ENCODE measurements around the gene LUC7L3.

DNA sequence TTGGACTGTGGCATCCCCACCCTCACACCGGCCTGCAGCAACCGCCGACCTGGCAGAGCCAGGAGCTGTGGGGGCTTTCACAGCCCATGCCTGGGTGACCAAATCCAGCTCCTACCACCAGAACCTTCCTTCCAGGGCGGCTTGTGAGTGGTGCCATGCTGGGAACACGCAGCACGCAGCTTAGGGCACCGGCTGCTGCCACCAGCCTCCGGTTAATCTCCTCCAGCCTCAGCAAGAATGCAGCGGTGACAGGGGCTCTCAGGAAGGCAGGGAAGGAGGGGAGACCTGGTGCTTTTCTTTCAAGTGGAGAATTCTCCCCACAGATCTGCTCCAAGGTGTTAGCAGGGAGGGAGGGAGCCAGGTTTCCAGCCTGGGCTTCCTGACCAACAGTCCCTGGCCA is 80.2 kb downstream of the LUC7L3 start:
- TF ChIP-seq SUZ12 (IDR thresholded peaks at IDR 0.05; ENCODE audit: extremely low read depth, insufficient read depth, insufficient read length) (no peak), ZNF274 (IDR thresholded peaks at IDR 0.05; ENCODE audit: low read depth, low read length) (no peak), YY1 (IDR thresholded peaks at IDR 0.05; ENCODE audit: insufficient read depth, insufficient read length) (no peak)
